HCT116 (cell line): Measurements from ENCODE around the gene MUC16.

ENCODE experiments used
- CEBPB ChIP-seq: IDR thresholded peaks from 2 replicates; pipeline ENCODE4 v1.6.1; 2012; ENCODE audit warnings: low read depth
- CTCF ChIP-seq, 3 experiments: fragments of 200-600 bp in 1 of 3; sonication (generic) in 1 of 3; IDR thresholded peaks in 2 of 3; conservative IDR thresholded peaks in 1 of 3; 2 replicates each; pipeline ENCODE4 v1.5.1; 2012 to 2017; ENCODE audit warnings: low read depth in 2 of 3, low read length in 2 of 3, antibody characterized with exemption in 1 of 3, borderline replicate concordance in 1 of 3, control low read depth in 1 of 3, mild to moderate bottlenecking in 1 of 3, mixed read lengths in 1 of 3, mixed run types in 1 of 3, moderate library complexity in 1 of 3; ENCODE audit not compliant: insufficient read depth in 1 of 3
- EZH2 ChIP-seq: fragments of 200-600 bp; sonication (generic); IDR thresholded peaks from 2 replicates; pipeline ENCODE4 v1.6.1; 2017; ENCODE audit warnings: antibody characterized with exemption, mixed run types
- FOSL1 ChIP-seq: IDR thresholded peaks from 2 replicates; pipeline ENCODE4 v1.6.1; 2012; ENCODE audit warnings: low read depth
- POLR2A ChIP-seq: IDR thresholded peaks from 2 replicates; pipeline ENCODE4 v1.7.0; 2011; ENCODE audit warnings: borderline replicate concordance; ENCODE audit not compliant: insufficient read depth, insufficient read length; ENCODE audit errors: extremely low read depth
- POLR2AphosphoS5 ChIP-seq: IDR thresholded peaks from 2 replicates; pipeline ENCODE4 v1.6.1; 2011; ENCODE audit warnings: mild to moderate bottlenecking, low read depth, low read length, moderate library complexity
- SIN3A ChIP-seq: IDR thresholded peaks from 2 replicates; pipeline ENCODE4 v1.6.1; 2012; ENCODE audit warnings: low read depth
- TCF7L2 ChIP-seq: IDR thresholded peaks from 2 replicates; pipeline ENCODE4 v1.7.0; 2011; ENCODE audit warnings: borderline replicate concordance, inconsistent platforms; ENCODE audit not compliant: insufficient read depth, insufficient read length; ENCODE audit errors: extremely low read depth
- YY1 ChIP-seq: IDR thresholded peaks from 2 replicates; pipeline ENCODE4 v1.6.1; 2011; ENCODE audit warnings: low read length, low read depth, moderate library complexity, mild to moderate bottlenecking; ENCODE audit not compliant: insufficient replicate concordance; ENCODE audit errors: extremely low read depth
- ZNF274 ChIP-seq: fragments of 200-500 bp; sonication (Bioruptor generic); IDR thresholded peaks from 2 replicates; pipeline ENCODE4 v1.6.1; 2014; ENCODE audit warnings: mild to moderate bottlenecking, low read depth, low read length, inconsistent platforms

GRCh38 chr19:9043524-9043923 is 33.3 kb upstream of the MUC16 start:
- no peak for TF ChIP-seq CTCF (IDR thresholded peaks at IDR 0.05 in 2 of 3, conservative IDR thresholded peaks at IDR 0.05 in 1 of 3; ENCODE audit: borderline replicate concordance in 1 of 3, insufficient read depth in 1 of 3, low read depth in 2 of 3, low read length in 2 of 3)
- no peak for TF ChIP-seq EZH2
- no peak for TF ChIP-seq POLR2A
- no peak for TF ChIP-seq YY1
- no peak for TF ChIP-seq TCF7L2
- no peak for TF ChIP-seq ZNF274
- TF ChIP-seq POLR2AphosphoS5 = no peak
- no peak for TF ChIP-seq CEBPB
- TF ChIP-seq SIN3A = no peak
- TF ChIP-seq FOSL1 = peak; percentile 26; the same call in 1 of the 2 replicates
